CD4-positive, alpha-beta T cell treated with Interleukin-1 beta for 1 hour (primary cell): ENCODE data around the gene TEDDM1.

Experiments used
- DNase-seq, 2 donors: peaks; one replicate each; pipeline ENCODE4 v3.0.0-alpha.2; 2020 to 2022

TEDDM1 gene

GRCh38 chr1:182376936-182377574 is 23.4 kb downstream of the TEDDM1 start:
- DNase-seq = no peak

- DNase-seq = no peak
These were observed 26.2 kb downstream of the TEDDM1 start for GRCh38 chr1:182374101-182374834.

GRCh38 chr1:182370532-182370931 is 29.9 kb downstream of the TEDDM1 start:
- no peak for DNase-seq

GRCh38 chr1:182368903-182369302 is 31.6 kb downstream of the TEDDM1 start:
- DNase-seq = no peak

- DNase-seq = no peak
These were observed 32.1 kb downstream of the TEDDM1 start for GRCh38 chr1:182368358-182368757.

- DNase-seq = no peak
These were observed 32.5 kb downstream of the TEDDM1 start for GRCh38 chr1:182367926-182368325.

- DNase-seq = no peak
These were observed 33.9 kb downstream of the TEDDM1 start for GRCh38 chr1:182366596-182366995.

GRCh38 chr1:182359645-182360044 is 40.8 kb downstream of the TEDDM1 start:
- DNase-seq = no peak

GRCh38 chr1:182357913-182358312 is 42.6 kb downstream of the TEDDM1 start:
- no peak for DNase-seq

- DNase-seq = no peak
These were observed 43.3 kb downstream of the TEDDM1 start for GRCh38 chr1:182357171-182357570.

- no peak for DNase-seq
These were observed 44.8 kb downstream of the TEDDM1 start for GRCh38 chr1:182355723-182356098.

- no peak for DNase-seq
These were observed 48.6 kb downstream of the TEDDM1 start for GRCh38 chr1:182351790-182352364.

- no peak for DNase-seq
These were observed 49.6 kb downstream of the TEDDM1 start for GRCh38 chr1:182350839-182351238.

- DNase-seq = no peak
These were observed 51.3 kb downstream of the TEDDM1 start for GRCh38 chr1:182348961-182349747.
